Activated B cell treated with CpG ODN at 0.5 μM for 24 hours (primary cell): Measurements from ENCODE around the gene ADGRG6. TPM values are rescaled to one million over a fixed set of nuclear protein-coding genes. Genes with fewer than 3 reads are reported as not detected.
"Not testable (repeated sequence)": the region's sequence is repeated elsewhere in the genome, so short reads cannot be mapped to it uniquely, and the experiment has no call there.

Source experiments
- ATAC-seq: fragments of 200-7000 bp; cut with Tn5 transposase; one replicate; pipeline ENCODE4 v1.10.0; 2021; ENCODE audit warnings: low read depth, mild to moderate bottlenecking, moderate library complexity
- CTCF ChIA-PET: fragments of 350-600 bp; sonication (Branson Sonifier 250); formaldehyde crosslinking; loops from one replicate; lab custom pipeline; 2021; ENCODE audit warnings: antibody characterized with exemption; lab: Charles Lee
- POLR2A ChIA-PET: fragments of 350-600 bp; sonication (Branson Sonifier 250); formaldehyde crosslinking; loops from one replicate; lab custom pipeline; 2021; ENCODE audit warnings: antibody characterized with exemption; lab: Charles Lee
- DNase-seq: peaks from one replicate; pipeline ENCODE4 v3.0.0; 2022
- H3K27ac Mint-ChIP-seq: one replicate; pipeline ENCODE4 v1.8.0; 2020; ENCODE audit warnings: mixed read lengths
- H3K27me3 Mint-ChIP-seq: one replicate; pipeline ENCODE4 v1.8.0; 2021; ENCODE audit warnings: mixed read lengths
- H3K36me3 Mint-ChIP-seq: one replicate; pipeline ENCODE4 v1.8.0; 2021; ENCODE audit warnings: low read depth, mixed read lengths
- H3K4me1 Mint-ChIP-seq: one replicate; pipeline ENCODE4 v1.8.0; 2021; ENCODE audit warnings: mixed read lengths
- H3K4me3 Mint-ChIP-seq: one replicate; pipeline ENCODE4 v1.8.0; 2020; ENCODE audit warnings: mild to moderate bottlenecking, mixed read lengths
- H3K9me3 Mint-ChIP-seq: one replicate; pipeline ENCODE4 v1.8.0; 2020; ENCODE audit warnings: mixed read lengths
- intact Hi-C: fragments of 100-400 bp; cut with micrococcal nuclease; formaldehyde crosslinking; loops from one replicate; pipeline ENCODE4 v1.15.1; 2024
- total RNA-seq: library from RNA; stranded (reverse); gene quantifications from 2 replicates; pipeline ENCODE4 v1.2.3, GENCODE V29; 2022
- TF ChIP-seq, protein P1 (sequence below): fragments of 200-600 bp; IDR thresholded peaks from one replicate; pipeline ENCODE4 v1.8.0; 2022; ENCODE audit warnings: antibody characterized with exemption, mild to moderate bottlenecking

ADGRG6 gene
- total RNA-seq, 1 donor from 2014 or later: not detected

DNA sequence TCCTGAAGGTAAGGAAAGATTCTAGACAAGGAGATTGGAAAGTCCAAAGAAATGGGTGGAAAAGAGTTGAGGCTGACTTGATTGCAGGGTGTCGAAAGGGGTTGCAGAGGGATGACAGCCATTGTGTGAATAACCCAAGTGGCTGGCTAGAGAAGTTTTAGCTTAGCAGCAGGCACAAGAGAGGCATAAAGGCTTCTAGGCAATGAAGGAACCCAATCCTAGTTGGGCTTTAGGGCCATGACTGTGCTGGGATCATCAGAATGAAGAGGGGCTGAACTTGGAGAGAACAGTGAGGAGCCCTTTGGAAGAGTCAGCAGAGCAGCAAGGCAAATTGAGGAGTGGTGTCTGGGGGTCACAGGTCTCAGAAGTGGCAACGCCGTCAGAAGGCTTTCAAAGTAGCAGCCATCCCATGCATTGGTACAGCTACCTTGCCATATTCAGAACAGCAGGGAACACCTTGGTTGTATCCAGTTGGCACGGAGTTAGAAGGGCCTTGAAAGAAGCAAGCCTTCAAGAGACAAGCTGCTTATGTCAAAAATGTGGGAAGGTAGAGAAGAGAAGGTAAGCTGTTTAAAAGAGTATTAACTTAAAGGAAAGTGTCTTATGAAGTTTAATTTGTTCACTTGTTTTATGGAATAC is 146.4 kb downstream of the ADGRG6 start:
- TF ChIP-seq, protein P1, sequence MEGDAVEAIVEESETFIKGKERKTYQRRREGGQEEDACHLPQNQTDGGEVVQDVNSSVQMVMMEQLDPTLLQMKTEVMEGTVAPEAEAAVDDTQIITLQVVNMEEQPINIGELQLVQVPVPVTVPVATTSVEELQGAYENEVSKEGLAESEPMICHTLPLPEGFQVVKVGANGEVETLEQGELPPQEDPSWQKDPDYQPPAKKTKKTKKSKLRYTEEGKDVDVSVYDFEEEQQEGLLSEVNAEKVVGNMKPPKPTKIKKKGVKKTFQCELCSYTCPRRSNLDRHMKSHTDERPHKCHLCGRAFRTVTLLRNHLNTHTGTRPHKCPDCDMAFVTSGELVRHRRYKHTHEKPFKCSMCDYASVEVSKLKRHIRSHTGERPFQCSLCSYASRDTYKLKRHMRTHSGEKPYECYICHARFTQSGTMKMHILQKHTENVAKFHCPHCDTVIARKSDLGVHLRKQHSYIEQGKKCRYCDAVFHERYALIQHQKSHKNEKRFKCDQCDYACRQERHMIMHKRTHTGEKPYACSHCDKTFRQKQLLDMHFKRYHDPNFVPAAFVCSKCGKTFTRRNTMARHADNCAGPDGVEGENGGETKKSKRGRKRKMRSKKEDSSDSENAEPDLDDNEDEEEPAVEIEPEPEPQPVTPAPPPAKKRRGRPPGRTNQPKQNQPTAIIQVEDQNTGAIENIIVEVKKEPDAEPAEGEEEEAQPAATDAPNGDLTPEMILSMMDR: no peak
- peaks cover 6% of the 10 kb centered on the region for H3K27me3 Mint-ChIP-seq
- no peaks in the 10 kb centered on the region for H3K36me3 Mint-ChIP-seq
- POLR2A ChIA-PET: no interaction called here
- H3K4me3 Mint-ChIP-seq: no peak overlapping the region
- DNase-seq (no peak), ATAC-seq (no peak)
- CTCF ChIA-PET: no interaction called here
- H3K9me3 Mint-ChIP-seq: no peaks in the 10 kb centered on the region
- intact Hi-C loops: no loop called here
- no peaks in the 10 kb centered on the region for H3K4me1 Mint-ChIP-seq
- no peak overlapping the region for H3K27ac Mint-ChIP-seq

DNA sequence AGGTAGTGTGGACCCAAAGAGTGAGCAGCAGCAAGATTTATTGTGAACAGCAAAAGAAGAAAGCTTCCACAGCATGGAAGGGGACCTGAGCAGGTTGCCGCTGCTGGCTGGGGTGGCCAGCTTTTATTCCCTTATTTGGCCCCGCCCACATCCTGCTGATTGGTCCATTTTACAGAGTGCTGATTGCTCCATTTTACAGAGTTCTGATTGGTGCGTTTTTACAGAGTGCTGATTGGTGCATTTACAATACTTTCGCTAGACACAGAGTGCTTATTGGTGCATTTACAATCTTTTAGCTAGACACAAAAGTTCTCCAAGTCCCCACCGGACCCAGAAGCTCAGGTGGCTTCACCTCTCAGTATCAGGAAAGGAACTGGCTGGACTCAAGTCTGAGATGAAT is 149.0 kb downstream of the ADGRG6 start:
- H3K9me3 Mint-ChIP-seq, H3K36me3 Mint-ChIP-seq, H3K4me1 Mint-ChIP-seq, DNase-seq, ATAC-seq, H3K4me3 Mint-ChIP-seq, H3K27ac Mint-ChIP-seq, CTCF ChIA-PET, POLR2A ChIA-PET, intact Hi-C loops: not testable (repeated sequence)
- H3K27me3 Mint-ChIP-seq: peaks cover 13% of the 10 kb centered on the region

DNA sequence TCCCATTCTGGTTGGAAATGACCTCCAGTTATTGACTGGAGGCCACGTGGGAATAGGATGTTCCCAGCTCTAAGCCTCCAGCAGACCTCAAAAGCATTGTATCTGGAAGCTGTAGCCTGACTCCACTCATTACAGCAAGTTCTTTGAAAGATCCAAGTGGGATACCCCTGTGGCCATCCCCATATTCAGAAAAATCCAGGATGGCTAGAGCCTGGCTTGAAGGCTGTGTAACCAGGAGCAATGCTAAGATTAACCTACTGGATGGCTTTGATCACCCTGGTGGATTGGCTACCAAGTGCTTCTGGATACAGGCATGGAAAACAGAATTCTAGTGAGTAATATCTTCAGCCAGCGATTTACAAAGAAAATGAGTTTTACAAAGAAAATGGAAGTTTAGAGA is 151.2 kb downstream of the ADGRG6 start:
- no peak overlapping the region for H3K4me3 Mint-ChIP-seq
- intact Hi-C loops: no loop called here
- no peaks in the 10 kb centered on the region for H3K4me1 Mint-ChIP-seq
- H3K9me3 Mint-ChIP-seq: no peaks in the 10 kb centered on the region
- TF ChIP-seq, protein P1: no peak
- CTCF ChIA-PET: no interaction called here
- POLR2A ChIA-PET: no interaction called here
- peaks cover 10% of the 10 kb centered on the region for H3K27me3 Mint-ChIP-seq
- ATAC-seq (no peak), DNase-seq (no peak)
- no peaks in the 10 kb centered on the region for H3K36me3 Mint-ChIP-seq
- no peak overlapping the region for H3K27ac Mint-ChIP-seq

DNA sequence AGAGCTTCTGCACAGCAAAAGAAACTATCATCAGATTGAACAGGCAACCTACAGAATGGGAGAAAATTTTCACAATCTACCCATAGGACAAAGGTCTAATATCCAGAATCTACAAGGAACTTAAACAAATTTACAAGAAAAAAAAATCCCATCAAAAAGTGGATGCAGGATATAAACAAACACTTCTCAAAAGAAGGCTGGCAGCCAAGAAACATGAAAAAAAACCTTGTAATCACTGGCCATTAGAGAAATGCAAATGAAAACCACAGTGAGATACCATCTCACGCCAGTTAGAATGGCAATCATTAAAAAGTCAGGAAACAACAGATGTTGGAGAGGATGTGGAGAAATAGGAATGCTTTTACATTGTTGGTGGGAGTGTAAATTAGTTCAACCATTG is 152.4 kb downstream of the ADGRG6 start:
- H3K27ac Mint-ChIP-seq, DNase-seq, CTCF ChIA-PET, H3K36me3 Mint-ChIP-seq, ATAC-seq, H3K4me3 Mint-ChIP-seq, H3K4me1 Mint-ChIP-seq, H3K9me3 Mint-ChIP-seq, intact Hi-C loops, POLR2A ChIA-PET: not testable (repeated sequence)
- H3K27me3 Mint-ChIP-seq: peaks cover 10% of the 10 kb centered on the region

DNA sequence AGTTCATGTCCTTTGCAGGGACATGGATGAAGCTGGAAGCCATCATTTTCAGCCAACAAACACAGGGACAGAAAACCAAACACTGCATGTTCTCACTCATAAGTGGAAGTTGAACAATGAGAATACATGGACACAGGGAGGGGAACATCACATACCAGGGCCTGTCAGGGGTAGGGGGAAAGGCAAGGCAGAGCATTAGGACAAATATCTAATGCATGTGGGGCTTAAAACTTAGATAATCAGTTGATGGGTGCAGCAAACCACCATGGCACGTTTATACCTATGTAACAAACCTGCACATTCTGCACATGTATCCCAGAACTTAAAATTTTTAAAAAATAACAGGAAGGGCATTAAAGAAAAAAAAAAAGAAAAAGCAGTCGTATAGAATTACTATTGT is 153.0 kb downstream of the ADGRG6 start:
- ATAC-seq, H3K36me3 Mint-ChIP-seq, POLR2A ChIA-PET, H3K27ac Mint-ChIP-seq, H3K4me3 Mint-ChIP-seq, intact Hi-C loops, H3K4me1 Mint-ChIP-seq, H3K9me3 Mint-ChIP-seq, DNase-seq: not testable (repeated sequence)
- CTCF ChIA-PET: interaction anchor here (1.1 kb wide), 1 partner anchor 20 kb away, joined by 3 read pairs; no protein-coding TSS in a partner anchor
- peaks cover 10% of the 10 kb centered on the region for H3K27me3 Mint-ChIP-seq

DNA sequence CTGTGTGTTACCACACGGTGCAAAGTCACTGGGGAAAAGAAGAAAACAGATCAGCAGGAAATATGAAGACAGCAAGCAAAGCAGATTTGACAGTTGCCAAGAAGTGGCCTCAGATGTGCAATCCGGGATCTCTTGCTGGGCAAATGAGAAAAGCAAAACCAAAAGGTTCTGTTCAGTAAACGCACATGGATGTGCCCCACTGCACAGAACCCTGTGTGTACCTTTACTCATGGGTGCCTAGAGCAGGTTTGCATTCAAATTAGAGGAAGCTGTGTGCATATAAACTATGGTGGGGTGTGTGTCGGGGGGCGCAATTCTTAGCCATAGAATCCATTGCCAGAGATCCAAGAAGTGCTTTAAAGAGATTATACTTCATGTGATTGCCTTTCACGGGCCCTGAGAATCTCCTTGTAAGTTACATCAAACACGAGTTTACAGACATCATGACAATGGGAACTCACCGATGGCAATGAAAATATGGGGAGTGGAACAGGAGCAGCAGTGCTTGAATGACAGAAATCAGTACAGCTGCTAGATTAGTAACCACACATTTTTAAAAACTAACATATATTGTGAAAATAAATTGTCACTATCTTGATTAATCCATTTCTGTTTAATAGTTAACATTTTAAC is 154.3 kb downstream of the ADGRG6 start:
- Mint-ChIP-seq H3K9me3 (peaks cover under 1% of the 10 kb centered on the region), H3K27ac (no peak overlapping the region), H3K4me1 (no peaks in the 10 kb centered on the region), H3K4me3 (no peak overlapping the region), H3K36me3 (no peaks in the 10 kb centered on the region), H3K27me3 (peaks cover 10% of the 10 kb centered on the region)
- POLR2A ChIA-PET: no interaction called here
- ATAC-seq (no peak), DNase-seq (no peak)
- CTCF ChIA-PET: interaction anchor here (1.1 kb wide), 1 partner anchor 19 kb away, joined by 3 read pairs; no protein-coding TSS in a partner anchor
- TF ChIP-seq, protein P1: no peak
- intact Hi-C loops: no loop called here
